Mesenchymal stem cell (in vitro differentiated cells and primary cell): Measurements from ENCODE around the gene MCOLN1.

ENCODE experiments used
- DNase-seq: peaks from one replicate; pipeline ENCODE4 v3.0.0-alpha.2; 2013
- H2AFZ ChIP-seq: one replicate; pipeline ENCODE4 v1.6.1; 2013; ENCODE audit warnings: low read depth, mild to moderate bottlenecking, control low read depth, inconsistent platforms, low read length, moderate library complexity
- H2AK5ac ChIP-seq: 2 replicates; pipeline ENCODE4 v1.6.1; 2013; ENCODE audit warnings: low read length, moderate library complexity, mild to moderate bottlenecking, inconsistent platforms; ENCODE audit not compliant: severe bottlenecking
- H2BK120ac ChIP-seq: one replicate; pipeline ENCODE4 v1.6.1; 2013; ENCODE audit warnings: low read depth, mild to moderate bottlenecking, inconsistent platforms, low read length, moderate library complexity
- H2BK12ac ChIP-seq, 2 experiments: one replicate each; pipeline ENCODE4 v1.6.1; 2013; ENCODE audit warnings: inconsistent platforms in 2 of 2, low read length in 2 of 2, mild to moderate bottlenecking in 2 of 2, moderate library complexity in 2 of 2, control low read depth in 1 of 2
- H2BK15ac ChIP-seq: one replicate; pipeline ENCODE4 v1.6.1; 2013; ENCODE audit warnings: mild to moderate bottlenecking, low read depth, inconsistent platforms; ENCODE audit not compliant: poor library complexity, severe bottlenecking
- H2BK5ac ChIP-seq: 2 replicates; pipeline ENCODE4 v1.6.1; 2013; ENCODE audit warnings: low read depth, mild to moderate bottlenecking, low read length, control low read depth, inconsistent platforms; ENCODE audit not compliant: poor library complexity, severe bottlenecking
- H3K14ac ChIP-seq, 2 experiments: one replicate each; pipeline ENCODE4 v1.6.1; 2013; ENCODE audit warnings: inconsistent platforms in 2 of 2, low read length in 2 of 2, control low read depth in 1 of 2, mild to moderate bottlenecking in 1 of 2, moderate library complexity in 1 of 2
- H3K18ac ChIP-seq, 2 experiments: one replicate each; pipeline ENCODE4 v1.6.1; 2013; ENCODE audit warnings: inconsistent platforms in 2 of 2, low read length in 2 of 2, control low read depth in 1 of 2, low read depth in 1 of 2, mild to moderate bottlenecking in 1 of 2
- H3K23ac ChIP-seq, 2 experiments: one replicate each; pipeline ENCODE4 v1.6.1; 2013; ENCODE audit warnings: inconsistent platforms in 2 of 2, low read length in 2 of 2, mild to moderate bottlenecking in 2 of 2, moderate library complexity in 2 of 2, control low read depth in 1 of 2
- H3K27ac ChIP-seq: 2 replicates; pipeline ENCODE4 v1.5.1; 2013; ENCODE audit warnings: mild to moderate bottlenecking, moderate library complexity, low read length, control low read depth, inconsistent platforms; ENCODE audit not compliant: poor library complexity, severe bottlenecking
- H3K27me3 ChIP-seq, 2 experiments: 2 replicates each; pipeline versions ENCODE4 v1.6.1 to v1.7.0; 2013; ENCODE audit warnings: low read length in 2 of 2, mild to moderate bottlenecking in 2 of 2, moderate library complexity in 2 of 2, control low read depth in 1 of 2, inconsistent platforms in 1 of 2; ENCODE audit not compliant: control insufficient read depth in 1 of 2, insufficient read depth in 1 of 2
- H3K36me3 ChIP-seq, 2 experiments: 2 replicates each; pipeline versions ENCODE4 v1.6.1 to v1.7.0; 2013; ENCODE audit warnings: low read length in 2 of 2, control low read depth in 1 of 2, inconsistent platforms in 1 of 2, low read depth in 1 of 2, mild to moderate bottlenecking in 1 of 2; ENCODE audit not compliant: insufficient read depth in 2 of 2, control insufficient read depth in 1 of 2
- H3K4ac ChIP-seq, 2 experiments: one replicate each; pipeline ENCODE4 v1.6.1; 2013; ENCODE audit warnings: inconsistent platforms in 2 of 2, low read length in 2 of 2, mild to moderate bottlenecking in 2 of 2, moderate library complexity in 2 of 2, control low read depth in 1 of 2, low read depth in 1 of 2
- H3K4me1 ChIP-seq: 2 replicates; pipeline ENCODE4 v1.6.1; 2013; ENCODE audit warnings: low read depth, low read length, control low read depth; ENCODE audit not compliant: control insufficient read depth, insufficient read depth
- H3K4me2 ChIP-seq: 2 replicates; pipeline ENCODE4 v1.6.1; 2013; ENCODE audit warnings: low read length, mild to moderate bottlenecking, inconsistent platforms; ENCODE audit not compliant: poor library complexity, severe bottlenecking
- H3K4me3 ChIP-seq, 2 experiments: 2 replicates each; pipeline versions ENCODE4 v1.5.1 to v1.7.0; 2013; ENCODE audit warnings: low read length in 2 of 2, mild to moderate bottlenecking in 2 of 2, control low read depth in 1 of 2, low read depth in 1 of 2; ENCODE audit not compliant: insufficient read depth in 1 of 2
- H3K79me1 ChIP-seq: replicated peaks from 2 replicates; pipeline ENCODE4 v1.6.1; 2013; ENCODE audit warnings: mild to moderate bottlenecking, control low read depth, low read length, inconsistent platforms; ENCODE audit not compliant: poor library complexity, severe bottlenecking
- H3K9ac ChIP-seq: 2 replicates; pipeline ENCODE4 v1.7.0; 2013; ENCODE audit warnings: mild to moderate bottlenecking, low read length, moderate library complexity
- H3K9me3 ChIP-seq: 2 replicates; pipeline ENCODE4 v1.7.0; 2013; ENCODE audit warnings: mild to moderate bottlenecking, low read length; ENCODE audit not compliant: control insufficient read depth
- H4K8ac ChIP-seq: one replicate; pipeline ENCODE4 v1.6.1; 2013; ENCODE audit warnings: inconsistent platforms, mild to moderate bottlenecking, low read length, moderate library complexity
- H4K91ac ChIP-seq: one replicate; pipeline ENCODE4 v1.6.1; 2013; ENCODE audit warnings: mild to moderate bottlenecking, low read length, inconsistent platforms
- WGBS: methylation state at CpG from one replicate; pipeline ENCODE4 v1.1.7; 2013; ENCODE audit warnings: mixed read lengths; 5-methylcytosine and 5-hydroxymethylcytosine counted together

Gene MCOLN1

DNA sequence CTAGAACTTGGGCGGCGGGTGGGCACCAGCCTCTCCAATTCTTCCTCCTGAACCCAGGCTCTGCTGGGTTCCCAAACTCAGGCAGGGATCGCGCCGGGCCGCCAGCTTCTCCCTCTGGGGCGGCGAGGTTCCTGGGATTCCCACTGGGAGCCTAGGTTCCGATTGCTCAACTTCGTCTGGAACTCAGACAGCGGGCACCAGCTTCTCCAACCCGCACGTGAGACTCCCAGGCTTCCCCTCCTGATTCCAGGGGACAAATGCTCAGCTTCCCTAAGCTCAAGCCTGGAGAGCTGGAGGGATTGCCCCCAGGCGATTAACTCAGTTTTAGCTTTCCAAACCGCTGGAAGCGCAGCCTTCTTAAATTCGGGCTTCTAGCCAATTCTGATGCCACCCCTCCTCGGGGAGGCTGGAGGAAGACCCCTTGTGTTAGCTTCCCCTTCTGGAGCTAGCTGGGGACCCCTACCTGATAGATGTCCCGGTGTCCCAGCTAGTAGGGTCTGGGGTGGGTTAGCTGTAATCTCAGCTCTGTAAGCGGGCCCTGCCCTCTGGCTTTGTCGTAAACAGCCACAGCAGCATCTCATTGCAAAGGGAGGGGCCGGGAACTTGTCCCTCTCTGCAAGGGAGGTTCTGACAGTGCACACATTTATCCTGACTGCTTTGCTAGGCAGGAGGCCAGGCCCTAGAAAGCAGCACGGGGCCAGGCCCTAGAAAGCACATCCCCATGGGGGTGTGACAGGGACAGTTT, 671 bp downstream of the MCOLN1 start:
- H3K27ac ChIP-seq, result no peak overlapping the region
- peak overlapping the region; percentile 95 to 96 for H3K4me3 ChIP-seq
- H3K9ac ChIP-seq, result peak overlapping the region; percentile 91
- peak overlapping the region; percentile 29 to 65 for H3K23ac ChIP-seq
- peaks cover 47 to 51% of the 10 kb centered on the region in 2 experiments for H3K36me3 ChIP-seq
- no peaks in the 10 kb centered on the region for H3K27me3 ChIP-seq
- 13% methylated on average over 23 of the region's 23 CpGs for WGBS
- H2AFZ ChIP-seq, result no peak overlapping the region
- H4K91ac ChIP-seq, result no peak overlapping the region
- H3K4me2 ChIP-seq, result peak overlapping the region; percentile 96
- H3K79me1 ChIP-seq, result peaks cover 43% of the 10 kb centered on the region
- H2BK12ac ChIP-seq, result no peak overlapping the region
- H3K18ac ChIP-seq, result no peak overlapping the region
- peak; percentile 67 for DNase-seq
- H3K14ac ChIP-seq, result no peak overlapping the region
- H4K8ac ChIP-seq, result no peak overlapping the region
- H3K4me1 ChIP-seq, result peaks cover 12% of the 10 kb centered on the region
- H3K4ac ChIP-seq, result peak overlapping the region in 1 of 2 experiments; percentile 71
- peak overlapping the region; percentile 35 for H2BK15ac ChIP-seq
- H2AK5ac ChIP-seq, result no peak overlapping the region
- H2BK5ac ChIP-seq, result no peak overlapping the region
- H2BK120ac ChIP-seq, result no peak overlapping the region
- H3K9me3 ChIP-seq, result no peaks in the 10 kb centered on the region

DNA sequence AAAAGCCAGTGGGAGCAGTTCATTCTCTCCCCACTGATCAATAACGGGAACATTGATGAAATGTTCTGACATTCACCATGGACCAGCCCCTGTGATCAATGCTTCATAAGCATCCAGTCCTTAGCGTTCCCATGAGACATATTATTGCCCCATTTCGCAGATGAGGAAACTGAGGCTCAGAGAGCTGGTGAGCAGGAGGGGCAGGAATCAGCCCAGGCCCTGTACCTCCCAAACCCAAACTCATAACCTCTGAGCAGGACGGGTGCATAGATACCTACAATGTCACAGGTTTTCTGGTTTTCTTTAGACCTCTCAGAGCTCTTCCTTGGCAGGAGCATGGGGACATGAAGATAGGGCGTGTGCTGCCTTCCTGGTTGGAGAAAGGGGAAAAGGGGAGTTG, 2.1 kb downstream of the MCOLN1 start:
- H4K91ac ChIP-seq, result no peak overlapping the region
- 94% methylated on average over 4 of the region's 5 CpGs for WGBS
- no peaks in the 10 kb centered on the region for H3K9me3 ChIP-seq
- H3K27me3 ChIP-seq, result no peaks in the 10 kb centered on the region
- no peak overlapping the region for H2AFZ ChIP-seq
- no peak overlapping the region for H3K4me3 ChIP-seq
- peaks cover 37% of the 10 kb centered on the region for H3K79me1 ChIP-seq
- H3K23ac ChIP-seq, result no peak overlapping the region
- H4K8ac ChIP-seq, result no peak overlapping the region
- no peak overlapping the region for H3K9ac ChIP-seq
- no peak overlapping the region for H2BK15ac ChIP-seq
- no peak overlapping the region for H3K4ac ChIP-seq
- H2BK5ac ChIP-seq, result no peak overlapping the region
- no peak overlapping the region for H2AK5ac ChIP-seq
- peaks cover 58 to 59% of the 10 kb centered on the region in 2 experiments for H3K36me3 ChIP-seq
- H3K18ac ChIP-seq, result no peak overlapping the region
- no peak for DNase-seq
- H3K4me1 ChIP-seq, result peaks cover 11% of the 10 kb centered on the region
- H3K27ac ChIP-seq, result no peak overlapping the region
- H3K14ac ChIP-seq, result no peak overlapping the region
- H2BK12ac ChIP-seq, result no peak overlapping the region
- no peak overlapping the region for H3K4me2 ChIP-seq
- no peak overlapping the region for H2BK120ac ChIP-seq

DNA sequence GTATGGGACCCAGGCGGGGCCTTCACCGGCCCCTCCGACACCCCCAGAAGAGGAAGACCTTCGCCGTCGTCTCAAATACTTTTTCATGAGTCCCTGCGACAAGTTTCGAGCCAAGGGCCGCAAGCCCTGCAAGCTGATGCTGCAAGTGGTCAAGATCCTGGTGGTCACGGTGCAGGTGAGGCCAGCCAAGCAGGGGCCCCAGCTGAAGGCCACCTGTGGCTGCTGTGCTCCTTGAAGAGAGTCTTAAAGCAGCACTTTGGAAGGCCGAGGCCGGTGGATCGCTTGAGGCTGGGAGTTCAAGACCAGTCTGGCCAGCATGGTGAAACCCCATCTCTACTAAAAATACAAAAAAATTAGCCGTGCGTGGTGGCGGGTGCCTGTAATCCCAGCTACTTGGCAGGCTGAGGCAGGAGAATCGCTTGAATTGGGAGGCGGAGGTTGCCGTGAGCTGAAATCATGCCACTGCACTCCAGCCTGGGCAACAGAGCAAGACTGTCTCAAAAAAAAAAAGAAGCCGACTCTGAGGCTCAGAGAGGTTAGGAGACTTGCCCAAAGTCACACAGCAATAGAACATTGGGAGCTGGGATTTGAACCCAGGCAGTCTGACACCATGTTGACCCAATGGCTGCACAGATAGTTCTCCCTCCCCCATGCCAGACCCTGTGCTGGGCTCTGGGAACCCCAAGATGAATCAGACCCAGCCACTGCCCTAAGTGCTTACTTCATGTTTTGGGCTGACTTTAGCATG, 2.7 kb downstream of the MCOLN1 start:
- no peak overlapping the region for H2AFZ ChIP-seq
- no peak overlapping the region for H3K9ac ChIP-seq
- no peak overlapping the region for H4K91ac ChIP-seq
- no peak overlapping the region for H2BK15ac ChIP-seq
- no peak overlapping the region for H4K8ac ChIP-seq
- H3K27ac ChIP-seq, result no peak overlapping the region
- no peak overlapping the region for H3K4me2 ChIP-seq
- H3K27me3 ChIP-seq, result no peaks in the 10 kb centered on the region
- peaks cover 58% of the 10 kb centered on the region in 2 experiments for H3K36me3 ChIP-seq
- 97% methylated on average over 20 of the region's 20 CpGs for WGBS
- H2AK5ac ChIP-seq, result no peak overlapping the region
- no peak overlapping the region for H2BK5ac ChIP-seq
- peaks cover 35% of the 10 kb centered on the region for H3K79me1 ChIP-seq
- H2BK12ac ChIP-seq, result no peak overlapping the region
- no peak overlapping the region for H3K4ac ChIP-seq
- no peaks in the 10 kb centered on the region for H3K9me3 ChIP-seq
- H3K23ac ChIP-seq, result no peak overlapping the region
- H3K18ac ChIP-seq, result no peak overlapping the region
- H2BK120ac ChIP-seq, result no peak overlapping the region
- H3K4me3 ChIP-seq, result no peak overlapping the region
- no peak for DNase-seq
- H3K14ac ChIP-seq, result no peak overlapping the region
- H3K4me1 ChIP-seq, result peaks cover 11% of the 10 kb centered on the region
